ENCODE measurements around the gene NCKIPSD.

The NCKIPSD gene

GRCh38 chr3:48694610-48695392 is 9.1 kb upstream of the NCKIPSD start:
- Histone ChIP-seq H3K36me3 (replicated peaks; ENCODE audit: low read depth, low read length) (peaks cover 70% of the 10 kb centered on the region), H3K27ac (ENCODE audit: low read length) (no peak overlapping the region), H3K9me3 (ENCODE audit: insufficient read depth, low read length) (no peaks in the 10 kb centered on the region), H2AFZ (ENCODE audit: low read depth, low read length) (no peak overlapping the region), H3K27me3 (ENCODE audit: low read depth, low read length) (no peaks in the 10 kb centered on the region), H4K20me1 (ENCODE audit: insufficient read depth, low read length) (peaks cover 54% of the 10 kb centered on the region), H3K79me2 (ENCODE audit: low read length) (peaks cover 58% of the 10 kb centered on the region), H3K4me3 (ENCODE audit: low read length) (no peak overlapping the region), H3K4me2 (ENCODE audit: low read length) (no peak overlapping the region), H3K9ac (ENCODE audit: low read length) (no peak overlapping the region), H3K4me1 (ENCODE audit: low read length) (no peaks in the 10 kb centered on the region)
- TF ChIP-seq EZH2phosphoT487 (IDR thresholded peaks at IDR 0.05; ENCODE audit: low read depth): no peak
- TF ChIP-seq, protein P1, sequence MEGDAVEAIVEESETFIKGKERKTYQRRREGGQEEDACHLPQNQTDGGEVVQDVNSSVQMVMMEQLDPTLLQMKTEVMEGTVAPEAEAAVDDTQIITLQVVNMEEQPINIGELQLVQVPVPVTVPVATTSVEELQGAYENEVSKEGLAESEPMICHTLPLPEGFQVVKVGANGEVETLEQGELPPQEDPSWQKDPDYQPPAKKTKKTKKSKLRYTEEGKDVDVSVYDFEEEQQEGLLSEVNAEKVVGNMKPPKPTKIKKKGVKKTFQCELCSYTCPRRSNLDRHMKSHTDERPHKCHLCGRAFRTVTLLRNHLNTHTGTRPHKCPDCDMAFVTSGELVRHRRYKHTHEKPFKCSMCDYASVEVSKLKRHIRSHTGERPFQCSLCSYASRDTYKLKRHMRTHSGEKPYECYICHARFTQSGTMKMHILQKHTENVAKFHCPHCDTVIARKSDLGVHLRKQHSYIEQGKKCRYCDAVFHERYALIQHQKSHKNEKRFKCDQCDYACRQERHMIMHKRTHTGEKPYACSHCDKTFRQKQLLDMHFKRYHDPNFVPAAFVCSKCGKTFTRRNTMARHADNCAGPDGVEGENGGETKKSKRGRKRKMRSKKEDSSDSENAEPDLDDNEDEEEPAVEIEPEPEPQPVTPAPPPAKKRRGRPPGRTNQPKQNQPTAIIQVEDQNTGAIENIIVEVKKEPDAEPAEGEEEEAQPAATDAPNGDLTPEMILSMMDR (IDR thresholded peaks at IDR 0.05; ENCODE audit: low read depth, low read length): no peak

GRCh38 chr3:48693826-48694225 is 8.1 kb upstream of the NCKIPSD start:
- Histone ChIP-seq H3K4me1 (ENCODE audit: low read length) (no peaks in the 10 kb centered on the region), H3K27me3 (ENCODE audit: low read depth, low read length) (no peaks in the 10 kb centered on the region), H2AFZ (ENCODE audit: low read depth, low read length) (no peak overlapping the region), H3K9me3 (ENCODE audit: insufficient read depth, low read length) (no peaks in the 10 kb centered on the region), H3K4me3 (ENCODE audit: low read length) (no peak overlapping the region), H3K4me2 (ENCODE audit: low read length) (no peak overlapping the region), H3K36me3 (replicated peaks; ENCODE audit: low read depth, low read length) (peaks cover 68% of the 10 kb centered on the region), H4K20me1 (ENCODE audit: insufficient read depth, low read length) (peaks cover 46% of the 10 kb centered on the region), H3K9ac (ENCODE audit: low read length) (no peak overlapping the region), H3K79me2 (ENCODE audit: low read length) (peaks cover 49% of the 10 kb centered on the region), H3K27ac (ENCODE audit: low read length) (no peak overlapping the region)
- TF ChIP-seq, protein P1 (IDR thresholded peaks at IDR 0.05; ENCODE audit: low read depth, low read length): no peak
- no peak for TF ChIP-seq EZH2phosphoT487 (IDR thresholded peaks at IDR 0.05; ENCODE audit: low read depth)

DNA sequence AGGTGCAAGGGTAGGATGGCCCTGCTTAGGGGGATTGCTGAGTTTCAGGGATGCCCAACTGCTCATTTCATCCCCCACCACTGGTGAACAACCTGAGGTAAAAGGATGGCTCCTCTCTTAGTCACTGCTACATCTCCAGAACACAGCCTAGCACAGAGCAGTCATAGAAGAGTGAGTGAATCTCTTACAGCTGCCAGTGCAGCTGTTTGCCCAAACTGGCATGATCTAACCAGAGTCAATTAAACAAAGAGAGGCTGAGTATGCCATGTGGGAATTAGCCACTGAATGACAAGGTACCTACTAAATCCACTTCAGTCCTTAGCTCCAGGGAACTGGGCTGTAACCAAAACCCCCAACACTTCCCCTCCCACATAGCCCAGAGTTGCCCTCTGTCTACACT is 6.8 kb upstream of the NCKIPSD start:
- H2AFZ ChIP-seq (ENCODE audit: low read depth, low read length): no peak overlapping the region
- no peak overlapping the region for H3K4me2 ChIP-seq (ENCODE audit: low read length)
- H4K20me1 ChIP-seq (ENCODE audit: insufficient read depth, low read length): peaks cover 34% of the 10 kb centered on the region
- no peak for TF ChIP-seq EZH2phosphoT487 (IDR thresholded peaks at IDR 0.05; ENCODE audit: low read depth)
- TF ChIP-seq, protein P1 (IDR thresholded peaks at IDR 0.05; ENCODE audit: low read depth, low read length): no peak
- no peaks in the 10 kb centered on the region for H3K9me3 ChIP-seq (ENCODE audit: insufficient read depth, low read length)
- H3K4me1 ChIP-seq (ENCODE audit: low read length): no peaks in the 10 kb centered on the region
- H3K36me3 ChIP-seq (replicated peaks; ENCODE audit: low read depth, low read length): peaks cover 73% of the 10 kb centered on the region
- no peaks in the 10 kb centered on the region for H3K27me3 ChIP-seq (ENCODE audit: low read depth, low read length)
- H3K9ac ChIP-seq (ENCODE audit: low read length): no peak overlapping the region
- no peak overlapping the region for H3K27ac ChIP-seq (ENCODE audit: low read length)
- no peak overlapping the region for H3K4me3 ChIP-seq (ENCODE audit: low read length)
- H3K79me2 ChIP-seq (ENCODE audit: low read length): peaks cover 36% of the 10 kb centered on the region

- Histone ChIP-seq H3K79me2 (ENCODE audit: low read length) (peaks cover 21% of the 10 kb centered on the region; the same call in 1 of the 2 replicates), H3K27me3 (ENCODE audit: low read depth, low read length) (no peaks in the 10 kb centered on the region), H3K4me2 (ENCODE audit: low read length) (no peak overlapping the region), H4K20me1 (ENCODE audit: insufficient read depth, low read length) (peaks cover 25% of the 10 kb centered on the region), H3K9me3 (ENCODE audit: insufficient read depth, low read length) (no peaks in the 10 kb centered on the region), H3K9ac (ENCODE audit: low read length) (no peak overlapping the region), H3K36me3 (replicated peaks; ENCODE audit: low read depth, low read length) (peaks cover 70% of the 10 kb centered on the region), H3K4me1 (ENCODE audit: low read length) (peaks cover 5% of the 10 kb centered on the region; the same call in 1 of the 2 replicates), H3K27ac (ENCODE audit: low read length) (no peak overlapping the region), H3K4me3 (ENCODE audit: low read length) (no peak overlapping the region), H2AFZ (ENCODE audit: low read depth, low read length) (no peak overlapping the region)
- TF ChIP-seq, protein P1 (IDR thresholded peaks at IDR 0.05; ENCODE audit: low read depth, low read length): no peak
- TF ChIP-seq EZH2phosphoT487 (IDR thresholded peaks at IDR 0.05; ENCODE audit: low read depth): no peak
Observed at GRCh38 chr3:48690846-48691458, 5.2 kb upstream of the NCKIPSD start.
